Neutrophil (primary cell): ENCODE results near the gene MBD4.
"Not testable (repeated sequence)": the region's sequence is repeated elsewhere in the genome, so short reads cannot be mapped to it uniquely, and the experiment has no call there.

ENCODE experiments used
- H3K27ac ChIP-seq: fragments of 200-600 bp; sonication (generic); 2 replicates; pipeline ENCODE4 v1.5.1; 2016; ENCODE audit warnings: mild to moderate bottlenecking, moderate library complexity
- H3K27me3 ChIP-seq: fragments of 200-600 bp; sonication (generic); 2 replicates; pipeline ENCODE4 v1.6.0; 2016; ENCODE audit warnings: mild to moderate bottlenecking
- H3K36me3 ChIP-seq: fragments of 200-600 bp; sonication (generic); 2 replicates; pipeline ENCODE4 v1.5.1; 2017
- H3K4me1 ChIP-seq, 2 experiments: fragments of 200-600 bp in 1 of 2; sonication (generic) in 1 of 2; 1 replicate in 1 of 2; 2 replicates in 1 of 2; pipeline versions ENCODE4 v1.5.1 to v1.6.1; 2013 to 2016; ENCODE audit warnings: low read depth in 1 of 2, low read length in 1 of 2, mild to moderate bottlenecking in 1 of 2, moderate library complexity in 1 of 2; ENCODE audit not compliant: control insufficient read depth in 1 of 2, insufficient read depth in 1 of 2
- H3K4me3 ChIP-seq, 2 experiments: fragments of 200-600 bp in 1 of 2; sonication (generic) in 1 of 2; 1 replicate in 1 of 2; 2 replicates in 1 of 2; pipeline ENCODE4 v1.5.1; 2013 to 2016; ENCODE audit warnings: low read depth in 1 of 2, low read length in 1 of 2, mild to moderate bottlenecking in 1 of 2, moderate library complexity in 1 of 2
- H3K9me3 ChIP-seq: fragments of 200-600 bp; sonication (generic); 2 replicates; pipeline ENCODE4 v1.5.1; 2016
- TF ChIP-seq, protein P1 (sequence below): fragments of 200-600 bp; sonication (generic); IDR thresholded peaks from 2 replicates; pipeline ENCODE4 v1.5.1; 2016; ENCODE audit warnings: antibody characterized with exemption

Gene MBD4

DNA sequence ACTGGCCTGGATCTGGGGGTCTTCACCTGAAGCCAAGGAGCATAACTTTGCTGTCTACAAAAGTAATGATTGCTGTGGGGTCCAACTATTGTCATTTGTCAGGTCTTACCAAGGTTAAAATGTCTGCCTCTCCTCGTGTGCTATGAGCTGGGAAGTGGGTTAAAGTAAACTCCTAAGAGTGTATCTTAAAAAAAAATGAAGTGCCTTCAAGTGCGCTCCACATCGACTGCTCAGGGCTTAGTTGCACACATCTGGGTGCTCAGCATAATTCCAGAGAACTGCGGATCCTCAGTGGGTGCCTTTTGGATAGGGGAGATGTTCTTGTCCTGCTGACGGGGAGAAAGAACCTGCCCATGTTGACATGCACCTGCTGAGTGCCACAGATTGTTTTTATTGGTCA is 52.3 kb downstream of the MBD4 start:
- Histone ChIP-seq H3K4me1 (no peaks in the 10 kb centered on the region), H3K36me3 (peaks cover 77% of the 10 kb centered on the region), H3K4me3 (no peak overlapping the region), H3K27ac (no peak overlapping the region), H3K9me3 (no peaks in the 10 kb centered on the region), H3K27me3 (no peaks in the 10 kb centered on the region)
- TF ChIP-seq, protein P1, sequence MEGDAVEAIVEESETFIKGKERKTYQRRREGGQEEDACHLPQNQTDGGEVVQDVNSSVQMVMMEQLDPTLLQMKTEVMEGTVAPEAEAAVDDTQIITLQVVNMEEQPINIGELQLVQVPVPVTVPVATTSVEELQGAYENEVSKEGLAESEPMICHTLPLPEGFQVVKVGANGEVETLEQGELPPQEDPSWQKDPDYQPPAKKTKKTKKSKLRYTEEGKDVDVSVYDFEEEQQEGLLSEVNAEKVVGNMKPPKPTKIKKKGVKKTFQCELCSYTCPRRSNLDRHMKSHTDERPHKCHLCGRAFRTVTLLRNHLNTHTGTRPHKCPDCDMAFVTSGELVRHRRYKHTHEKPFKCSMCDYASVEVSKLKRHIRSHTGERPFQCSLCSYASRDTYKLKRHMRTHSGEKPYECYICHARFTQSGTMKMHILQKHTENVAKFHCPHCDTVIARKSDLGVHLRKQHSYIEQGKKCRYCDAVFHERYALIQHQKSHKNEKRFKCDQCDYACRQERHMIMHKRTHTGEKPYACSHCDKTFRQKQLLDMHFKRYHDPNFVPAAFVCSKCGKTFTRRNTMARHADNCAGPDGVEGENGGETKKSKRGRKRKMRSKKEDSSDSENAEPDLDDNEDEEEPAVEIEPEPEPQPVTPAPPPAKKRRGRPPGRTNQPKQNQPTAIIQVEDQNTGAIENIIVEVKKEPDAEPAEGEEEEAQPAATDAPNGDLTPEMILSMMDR = no peak

DNA sequence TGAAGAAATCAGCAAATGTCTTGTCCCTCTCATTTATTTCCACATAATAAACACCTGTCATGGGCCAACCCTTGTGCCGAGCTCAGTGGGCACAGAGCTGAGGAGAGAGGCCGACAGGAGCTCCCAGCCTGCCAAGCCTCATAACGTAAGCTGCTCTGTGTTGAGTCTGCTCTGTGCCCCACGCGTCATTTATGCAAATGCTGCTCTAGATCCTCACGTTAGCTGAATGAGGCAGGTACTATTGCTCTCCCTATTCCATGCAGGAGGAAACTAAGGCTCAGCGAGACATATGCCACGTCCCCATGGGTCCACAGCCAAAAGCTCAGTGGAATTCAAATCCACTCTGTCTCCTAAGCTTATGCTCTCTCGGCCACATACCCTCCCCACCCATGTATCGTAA is 52.8 kb downstream of the MBD4 start:
- H3K36me3 ChIP-seq = peaks cover 76% of the 10 kb centered on the region
- TF ChIP-seq, protein P1 = no peak
- H3K27me3 ChIP-seq = no peaks in the 10 kb centered on the region
- no peaks in the 10 kb centered on the region for H3K9me3 ChIP-seq
- H3K4me1 ChIP-seq = no peaks in the 10 kb centered on the region
- no peak overlapping the region for H3K27ac ChIP-seq
- H3K4me3 ChIP-seq = no peak overlapping the region

DNA sequence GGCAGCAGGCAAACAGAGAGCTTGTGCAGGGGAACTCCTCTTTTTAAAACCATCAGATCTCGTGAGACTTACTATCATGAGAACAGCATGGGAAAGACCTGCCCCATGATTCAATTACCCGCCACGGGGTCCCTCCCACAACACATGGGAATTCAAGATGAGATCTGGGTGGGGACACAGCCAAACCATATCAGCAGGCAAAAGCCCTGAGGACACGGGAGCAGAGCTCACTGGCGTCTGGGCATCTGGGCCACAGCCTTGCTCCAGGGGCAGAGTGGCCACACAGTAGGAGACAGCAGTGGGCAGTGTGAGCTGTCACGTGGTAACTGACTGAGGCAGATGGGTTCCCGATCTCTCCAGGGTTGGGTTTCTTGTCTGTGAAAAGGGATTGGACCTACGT is 54.2 kb downstream of the MBD4 start:
- not testable (repeated sequence) for H3K27me3 ChIP-seq, H3K4me3 ChIP-seq, H3K9me3 ChIP-seq, H3K4me1 ChIP-seq, H3K27ac ChIP-seq
- peaks cover 61% of the 10 kb centered on the region for H3K36me3 ChIP-seq

DNA sequence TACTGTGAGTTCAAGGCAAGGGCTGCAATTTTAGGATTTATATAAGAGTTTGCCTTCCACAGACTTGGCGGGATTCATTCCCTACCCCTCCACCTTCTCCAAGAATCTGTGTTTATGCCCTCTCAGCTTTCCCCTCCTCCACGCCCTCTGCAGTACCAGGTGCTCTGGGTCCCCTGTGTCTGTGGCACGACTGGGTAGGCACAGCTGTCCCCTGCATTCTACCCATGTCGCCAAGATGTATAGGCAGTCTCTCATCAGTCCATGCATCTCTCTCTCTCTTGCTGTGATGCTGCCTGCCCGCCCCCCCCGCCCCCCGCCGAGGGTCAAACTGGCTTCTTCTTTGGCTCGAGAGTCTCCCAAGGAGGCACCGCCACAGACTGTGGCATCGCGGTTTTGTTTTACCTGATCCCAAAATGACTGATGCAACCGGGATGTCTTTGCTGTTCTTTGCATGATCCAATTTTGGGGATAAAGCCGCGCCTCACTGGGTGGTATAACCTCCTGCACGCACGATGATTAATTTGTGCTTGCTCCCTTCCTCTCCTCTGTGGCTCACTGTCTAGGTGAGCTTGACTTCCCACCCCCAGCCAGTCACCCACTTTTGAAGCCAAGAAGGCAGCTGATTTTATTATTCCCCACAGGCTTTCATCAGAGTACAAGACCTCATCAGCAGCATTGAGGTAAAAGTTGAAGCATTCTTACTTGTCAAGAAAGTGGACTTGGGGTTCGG is 55.0 kb downstream of the MBD4 start:
- H3K4me3 ChIP-seq = no peak overlapping the region
- no peaks in the 10 kb centered on the region for H3K27me3 ChIP-seq
- no peak overlapping the region for H3K27ac ChIP-seq
- H3K4me1 ChIP-seq = no peaks in the 10 kb centered on the region
- H3K9me3 ChIP-seq = peaks cover 7% of the 10 kb centered on the region
- peaks cover 55% of the 10 kb centered on the region for H3K36me3 ChIP-seq
- TF ChIP-seq, protein P1 = no peak

DNA sequence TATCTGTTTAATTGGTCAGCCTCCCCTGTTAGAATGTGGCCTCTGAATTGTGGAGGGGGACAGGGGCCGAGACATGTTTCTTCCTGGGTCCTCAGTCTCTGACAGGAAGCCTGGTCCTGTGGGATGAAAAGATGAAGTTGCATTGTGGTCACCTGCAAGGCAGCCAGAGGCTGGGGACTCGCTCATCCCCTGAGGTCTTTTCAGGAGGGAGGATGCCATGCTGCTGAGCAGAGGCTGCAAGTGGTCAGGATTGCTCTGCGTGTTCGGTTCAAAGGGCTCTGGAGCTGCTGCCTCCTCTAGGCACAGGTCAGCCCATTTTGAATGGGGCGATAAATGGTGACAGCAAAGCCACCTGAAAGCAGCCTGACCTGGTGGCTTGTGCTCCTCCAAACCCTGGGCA is 55.6 kb downstream of the MBD4 start:
- H3K9me3 ChIP-seq, H3K27me3 ChIP-seq, H3K4me1 ChIP-seq, H3K27ac ChIP-seq, H3K4me3 ChIP-seq: not testable (repeated sequence)
- peaks cover 49% of the 10 kb centered on the region for H3K36me3 ChIP-seq

DNA sequence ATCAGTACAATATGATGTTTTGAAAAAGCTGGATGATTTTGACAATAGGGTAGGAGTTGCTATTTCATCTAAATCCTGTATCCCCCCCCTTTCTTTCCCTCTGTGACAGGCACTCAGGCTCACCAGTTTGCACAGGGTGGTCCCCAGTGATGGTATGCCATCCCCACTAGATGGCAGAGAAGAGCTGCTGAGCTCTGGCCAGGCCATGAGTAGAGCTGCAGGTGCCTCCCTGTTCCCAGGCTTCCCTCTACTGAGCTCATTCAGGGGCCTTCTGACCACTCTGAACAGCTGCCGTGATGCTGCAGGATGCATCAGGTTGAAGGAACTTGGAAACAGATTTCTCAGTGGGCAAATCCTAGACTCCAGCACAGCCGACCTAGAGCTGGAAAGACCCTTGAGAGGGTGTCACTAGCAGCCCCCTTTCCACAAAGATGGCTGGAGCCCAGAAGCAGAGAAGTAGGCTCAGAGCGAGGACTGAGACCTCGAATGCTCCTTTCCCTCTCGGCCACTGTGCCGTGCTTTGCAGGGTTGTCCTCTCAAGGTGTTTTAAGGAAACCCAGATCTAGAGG is 56.4 kb downstream of the MBD4 start:
- H3K4me3 ChIP-seq = no peak overlapping the region
- H3K36me3 ChIP-seq = peaks cover 42% of the 10 kb centered on the region
- no peaks in the 10 kb centered on the region for H3K27me3 ChIP-seq
- peaks cover 9% of the 10 kb centered on the region for H3K9me3 ChIP-seq
- TF ChIP-seq, protein P1 = no peak
- H3K27ac ChIP-seq = no peak overlapping the region
- H3K4me1 ChIP-seq = no peaks in the 10 kb centered on the region
